Uterus (tissue), 2 donors: Measurements from ENCODE around the gene KLHDC4.

Experiments used
- CTCF ChIP-seq, 4 experiments: fragments of 200-600 bp in 2 of 4; fragments of 450-650 bp in 2 of 4; sonication (generic) in 2 of 4; IDR thresholded peaks; one replicate each; pipeline ENCODE4 v1.5.1; 2016 to 2019; ENCODE audit warnings: antibody characterized with exemption in 4 of 4, mild to moderate bottlenecking in 2 of 4, moderate library complexity in 1 of 4
- POLR2A ChIP-seq, 2 donors: fragments of 450-650 bp; IDR thresholded peaks; one replicate each; pipeline ENCODE4 v1.6.1; 2016; ENCODE audit warnings: antibody characterized with exemption in 2 of 2, mild to moderate bottlenecking in 1 of 2, moderate library complexity in 1 of 2

- TF ChIP-seq CTCF (IDR thresholded peaks at IDR 0.05) = no peak
- TF ChIP-seq POLR2A (IDR thresholded peaks at IDR 0.05) = no peak
Measured at GRCh38 chr16:87739801-87740200, 26.0 kb downstream of the KLHDC4 start.
